HEK293 (cell line): Measurements from ENCODE around the gene CAPRIN2.

Experiments used
- CTCF ChIA-PET: fragments of 350-600 bp; formaldehyde crosslinking; extraction: SDS; loops from one replicate; lab custom pipeline; 2021; ENCODE audit warnings: antibody characterized with exemption; lab: Yijun Ruan, JAX
- POLR2A ChIA-PET: fragments of 300-600 bp; formaldehyde crosslinking; extraction: SDS; loops from one replicate; lab custom pipeline; 2020; ENCODE audit warnings: antibody characterized with exemption, inconsistent platforms; lab: Yijun Ruan, JAX
- H3K27ac ChIP-seq: fragments of 200-500 bp; sonication (Bioruptor generic); 2 replicates; pipeline ENCODE4 v1.5.1; 2014; ENCODE audit warnings: low read depth, low read length, control low read depth, inconsistent platforms; ENCODE audit errors: extremely low read depth
- H3K36me3 ChIP-seq, 2 experiments: fragments of 200-500 bp in 1 of 2; sonication (Bioruptor generic) in 1 of 2; 1 replicate in 1 of 2; 2 replicates in 1 of 2; pipeline ENCODE4 v1.5.1; 2014 to 2017; ENCODE audit warnings: inconsistent platforms in 2 of 2, low read length in 2 of 2; ENCODE audit not compliant: control insufficient read depth in 2 of 2, insufficient read depth in 1 of 2
- H3K4me1 ChIP-seq: fragments of 200-500 bp; sonication (Bioruptor generic); 2 replicates; pipeline ENCODE4 v1.5.1; 2014; ENCODE audit warnings: mild to moderate bottlenecking, low read length, inconsistent platforms; ENCODE audit not compliant: control insufficient read depth, insufficient read depth
- H3K4me3 ChIP-seq: 2 replicates; pipeline ENCODE4 v1.5.1; 2011; ENCODE audit warnings: low read depth, mild to moderate bottlenecking, control low read depth, low read length, moderate library complexity
- H3K9me3 ChIP-seq: fragments of 200-500 bp; sonication (Bioruptor generic); 2 replicates; pipeline ENCODE4 v1.5.1; 2014; ENCODE audit warnings: low read depth, low read length, inconsistent platforms; ENCODE audit not compliant: control insufficient read depth, insufficient read depth
- EGR2 ChIP-seq: fragments of 450-650 bp; formaldehyde crosslinking; IDR thresholded peaks from 2 replicates; pipeline ENCODE4 v1.5.1; 2016; ENCODE audit warnings: low read depth, missing biosample characterization, missing genetic modification characterization
- GFI1B ChIP-seq: fragments of 450-650 bp; formaldehyde crosslinking; IDR thresholded peaks from 2 replicates; pipeline ENCODE4 v1.5.1; 2016; ENCODE audit warnings: missing biosample characterization, missing genetic modification characterization
- GLIS1 ChIP-seq: fragments of 450-650 bp; formaldehyde crosslinking; IDR thresholded peaks from 2 replicates; pipeline ENCODE4 v1.5.1; 2016; ENCODE audit warnings: missing biosample characterization, missing genetic modification characterization
- MYNN ChIP-seq: fragments of 450-650 bp; formaldehyde crosslinking; IDR thresholded peaks from 2 replicates; pipeline ENCODE4 v1.5.1; 2016; ENCODE audit warnings: missing biosample characterization, missing genetic modification characterization, borderline replicate concordance
- PATZ1 ChIP-seq: fragments of 450-650 bp; formaldehyde crosslinking; IDR thresholded peaks from 2 replicates; pipeline ENCODE4 v1.5.1; 2016; ENCODE audit warnings: missing biosample characterization, missing genetic modification characterization
- TSHZ1 ChIP-seq: fragments of 450-650 bp; formaldehyde crosslinking; IDR thresholded peaks from 2 replicates; pipeline ENCODE4 v1.5.1; 2016; ENCODE audit warnings: missing biosample characterization, missing genetic modification characterization, borderline replicate concordance
- ZBTB17 ChIP-seq: fragments of 450-650 bp; formaldehyde crosslinking; IDR thresholded peaks from 2 replicates; pipeline ENCODE4 v1.5.1; 2016; ENCODE audit warnings: missing biosample characterization, missing genetic modification characterization
- ZFP3 ChIP-seq: fragments of 450-650 bp; formaldehyde crosslinking; IDR thresholded peaks from 2 replicates; pipeline ENCODE4 v1.5.1; 2016; ENCODE audit warnings: low read depth, missing biosample characterization, missing genetic modification characterization
- ZNF362 ChIP-seq: fragments of 450-650 bp; formaldehyde crosslinking; IDR thresholded peaks from 2 replicates; pipeline ENCODE4 v1.5.1; 2016; ENCODE audit warnings: missing biosample characterization, missing genetic modification characterization
- ZNF404 ChIP-seq: fragments of 450-650 bp; formaldehyde crosslinking; IDR thresholded peaks from 2 replicates; pipeline ENCODE4 v1.5.1; 2017; ENCODE audit warnings: missing biosample characterization, missing genetic modification characterization
- ZNF514 ChIP-seq: fragments of 450-650 bp; formaldehyde crosslinking; IDR thresholded peaks from 2 replicates; pipeline ENCODE4 v1.5.1; 2016; ENCODE audit warnings: missing biosample characterization, missing genetic modification characterization
- ZNF530 ChIP-seq: fragments of 450-650 bp; formaldehyde crosslinking; IDR thresholded peaks from 2 replicates; pipeline ENCODE4 v1.5.1; 2016; ENCODE audit warnings: low read depth, missing biosample characterization, missing genetic modification characterization
- ZNF555 ChIP-seq: fragments of 450-650 bp; formaldehyde crosslinking; conservative IDR thresholded peaks from 2 replicates; pipeline ENCODE4 v1.5.1; 2017; ENCODE audit warnings: missing biosample characterization, mild to moderate bottlenecking, missing genetic modification characterization, inconsistent platforms
- ZNF571 ChIP-seq: fragments of 450-650 bp; formaldehyde crosslinking; IDR thresholded peaks from 2 replicates; pipeline ENCODE4 v1.5.0; 2017; ENCODE audit warnings: missing biosample characterization, missing genetic modification characterization
- ZNF600 ChIP-seq: fragments of 450-650 bp; formaldehyde crosslinking; IDR thresholded peaks from 2 replicates; pipeline ENCODE4 v1.5.1; 2016; ENCODE audit warnings: missing biosample characterization, missing genetic modification characterization
- ZNF624 ChIP-seq: fragments of 450-650 bp; formaldehyde crosslinking; IDR thresholded peaks from 2 replicates; pipeline ENCODE4 v1.5.1; 2017; ENCODE audit warnings: missing biosample characterization, missing genetic modification characterization
- TF ChIP-seq, protein P1 (sequence below): fragments of 450-650 bp; formaldehyde crosslinking; IDR thresholded peaks from 2 replicates; pipeline ENCODE4 v1.5.1; 2016; ENCODE audit warnings: missing biosample characterization, missing genetic modification characterization

CAPRIN2 gene

GRCh38 chr12:30730011-30730410 lies 24.7 kb downstream of the CAPRIN2 start:
- TF ChIP-seq MYNN: no peak
- TF ChIP-seq, protein P1, sequence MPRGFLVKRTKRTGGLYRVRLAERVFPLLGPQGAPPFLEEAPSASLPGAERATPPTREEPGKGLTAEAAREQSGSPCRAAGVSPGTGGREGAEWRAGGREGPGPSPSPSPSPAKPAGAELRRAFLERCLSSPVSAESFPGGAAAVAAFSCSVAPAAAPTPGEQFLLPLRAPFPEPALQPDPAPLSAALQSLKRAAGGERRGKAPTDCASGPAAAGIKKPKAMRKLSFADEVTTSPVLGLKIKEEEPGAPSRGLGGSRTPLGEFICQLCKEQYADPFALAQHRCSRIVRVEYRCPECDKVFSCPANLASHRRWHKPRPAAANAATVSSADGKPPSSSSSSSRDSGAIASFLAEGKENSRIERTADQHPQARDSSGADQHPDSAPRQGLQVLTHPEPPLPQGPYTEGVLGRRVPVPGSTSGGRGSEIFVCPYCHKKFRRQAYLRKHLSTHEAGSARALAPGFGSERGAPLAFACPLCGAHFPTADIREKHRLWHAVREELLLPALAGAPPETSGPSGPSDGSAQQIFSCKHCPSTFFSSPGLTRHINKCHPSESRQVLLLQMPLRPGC (tag by site-specific recombination): no peak
- no peak for TF ChIP-seq ZFP3 (tag by site-specific recombination)
- TF ChIP-seq EGR2: no peak
- CTCF ChIA-PET: interaction anchor here (0.7 kb wide), 1 partner anchor 23 kb away, joined by 3 read pairs; no protein-coding TSS in a partner anchor
- Histone ChIP-seq H3K36me3 (peaks cover 7 to 55% of the 10 kb centered on the region in 2 experiments), H3K4me3 (no peak overlapping the region), H3K27ac (no peak overlapping the region), H3K4me1 (no peaks in the 10 kb centered on the region), H3K9me3 (no peaks in the 10 kb centered on the region)
- POLR2A ChIA-PET: no interaction called here

DNA sequence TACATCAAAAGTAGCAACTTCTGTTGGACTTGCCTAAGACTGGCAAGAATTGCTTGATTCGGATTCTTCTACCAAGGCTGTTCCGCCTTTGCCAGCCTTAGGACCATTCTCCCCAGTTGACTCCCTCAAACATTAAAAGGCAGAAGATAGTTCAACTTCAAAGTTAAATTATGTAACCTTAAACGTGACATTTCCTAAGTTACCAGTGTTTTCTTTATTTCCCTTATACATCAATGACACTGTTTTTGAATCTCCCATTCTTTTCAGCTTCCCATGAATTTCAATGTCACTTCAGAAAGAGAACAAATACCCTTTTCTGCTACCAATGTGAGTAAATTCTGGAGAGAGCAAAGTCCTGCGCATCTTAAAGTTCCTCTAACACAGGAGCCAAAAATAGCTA lies 25.2 kb downstream of the CAPRIN2 start:
- POLR2A ChIA-PET: no interaction called here
- CTCF ChIA-PET: interaction anchor here (0.7 kb wide), 1 partner anchor 24 kb away, joined by 3 read pairs; no protein-coding TSS in a partner anchor
- no peak overlapping the region for H3K27ac ChIP-seq
- H3K9me3 ChIP-seq: no peaks in the 10 kb centered on the region
- H3K4me1 ChIP-seq: no peaks in the 10 kb centered on the region
- no peak overlapping the region for H3K4me3 ChIP-seq
- H3K36me3 ChIP-seq: peaks cover 9 to 56% of the 10 kb centered on the region in 2 experiments
- TF ChIP-seq PATZ1 (tag by site-specific recombination) (no peak), ZNF530 (tag by site-specific recombination) (no peak), ZNF600 (tag by site-specific recombination) (no peak)

DNA sequence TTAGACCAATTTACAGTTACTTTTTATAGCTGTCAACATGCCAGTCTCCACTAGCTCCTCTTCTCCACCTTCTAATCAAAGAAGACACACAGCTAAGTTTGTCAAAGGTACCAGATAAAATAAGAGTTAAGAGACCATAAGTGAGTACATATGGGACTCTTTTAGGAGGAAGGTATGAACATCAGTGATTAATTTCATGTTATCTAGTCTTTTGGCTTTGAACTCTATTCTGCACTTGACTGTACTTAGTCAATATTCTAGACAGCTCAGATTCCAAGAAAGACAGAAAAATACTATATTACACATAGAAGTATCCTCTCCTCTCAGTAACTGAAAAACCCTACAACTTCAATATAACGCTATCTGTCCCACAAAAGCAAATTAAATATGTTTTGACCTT lies 28.1 kb downstream of the CAPRIN2 start:
- CTCF ChIA-PET: interaction anchor here (0.7 kb wide), 1 partner anchor 10 kb away, joined by 3 read pairs; no protein-coding TSS in a partner anchor
- Histone ChIP-seq H3K4me1 (no peaks in the 10 kb centered on the region), H3K4me3 (no peak overlapping the region), H3K36me3 (peaks cover 13 to 67% of the 10 kb centered on the region in 2 experiments), H3K9me3 (no peaks in the 10 kb centered on the region), H3K27ac (no peak overlapping the region)
- POLR2A ChIA-PET: interaction anchor here (0.6 kb wide), 1 partner anchor 13 kb away, joined by 4 read pairs; no protein-coding TSS in a partner anchor
- TF ChIP-seq ZNF555 (tag by site-specific recombination) (no peak), ZNF571 (tag by site-specific recombination) (no peak), ZBTB17 (tag by site-specific recombination) (no peak), ZNF362 (no peak), ZNF624 (tag by site-specific recombination) (no peak), ZNF514 (no peak), TSHZ1 (no peak), GFI1B (tag by site-specific recombination) (no peak), GLIS1 (tag by site-specific recombination) (no peak), ZNF404 (no peak)
